Measurements from ENCODE around the gene GREB1. TPM values are rescaled to one million over a fixed set of nuclear protein-coding genes. Genes with fewer than 3 reads are reported as not detected.

The GREB1 gene
- total and polyA plus RNA-seq, 2 experiments from 2014 or later: 12.0 to 35.0 TPM

GRCh38 chr2:11592671-11593574, 59.1 kb downstream of the GREB1 start (continued):
- TF ChIP-seq ZNF462 (CRISPR knock-in tag; IDR thresholded peaks at IDR 0.05) (no peak), POLR2AphosphoS5 (IDR thresholded peaks at IDR 0.05; ENCODE audit: low read depth) (no peak)

- H3K4me3 ChIP-seq: no peak overlapping the region
- H3K9me2 ChIP-seq (ENCODE audit: insufficient read depth): no peaks in the 10 kb centered on the region
- Mint-ChIP-seq H3K27me3 (ENCODE audit: insufficient read depth, low read depth, poor library complexity) (no peaks in the 10 kb centered on the region), H3K9me3 (no peaks in the 10 kb centered on the region), H3K4me1 (no peaks in the 10 kb centered on the region), H3K36me3 (ENCODE audit: low read depth) (peaks cover 37% of the 10 kb centered on the region), H3K4me3 (no peak overlapping the region), H3K27ac (no peak overlapping the region)
- H3F3A ChIP-seq (replicated peaks; ENCODE audit: low read depth): no peaks in the 10 kb centered on the region
- no peak overlapping the region for H3K4me2 ChIP-seq
- H2AFZ ChIP-seq: no peak overlapping the region
- no peaks in the 10 kb centered on the region for H4K20me1 ChIP-seq (replicated peaks; ENCODE audit: insufficient read depth)
- no peaks in the 10 kb centered on the region for H3K4me1 ChIP-seq (ENCODE audit: insufficient read depth)
- no peaks in the 10 kb centered on the region for H3K36me3 ChIP-seq (ENCODE audit: insufficient read depth)
- ATAC-seq (no peak), DNase-seq (ENCODE audit: low spot score) (no peak)
- no peaks in the 10 kb centered on the region for H3K79me2 ChIP-seq (replicated peaks; ENCODE audit: insufficient read depth)
- H3K27ac ChIP-seq (ENCODE audit: low read depth): no peak overlapping the region
- H3K27me3 ChIP-seq (ENCODE audit: insufficient read depth): no peaks in the 10 kb centered on the region
- TF ChIP-seq REST (IDR thresholded peaks at IDR 0.05; ENCODE audit: unreplicated experiment) (no peak), CTCF (conservative IDR thresholded peaks at IDR 0.05; ENCODE audit: low read depth in 2 of 2) (no peak)
Measured at GRCh38 chr2:11596801-11597200, 63.0 kb downstream of the GREB1 start.
